ENCODE results near the gene LIPC.

- no peak for TF ChIP-seq EZH2phosphoT487 (IDR thresholded peaks at IDR 0.05; ENCODE audit: unreplicated experiment)
- no peak for TF ChIP-seq REST (IDR thresholded peaks at IDR 0.05; ENCODE audit: unreplicated experiment)
- TF ChIP-seq POLR2AphosphoS5 (IDR thresholded peaks at IDR 0.05; ENCODE audit: low read depth): no peak
- TF ChIP-seq, protein P1, sequence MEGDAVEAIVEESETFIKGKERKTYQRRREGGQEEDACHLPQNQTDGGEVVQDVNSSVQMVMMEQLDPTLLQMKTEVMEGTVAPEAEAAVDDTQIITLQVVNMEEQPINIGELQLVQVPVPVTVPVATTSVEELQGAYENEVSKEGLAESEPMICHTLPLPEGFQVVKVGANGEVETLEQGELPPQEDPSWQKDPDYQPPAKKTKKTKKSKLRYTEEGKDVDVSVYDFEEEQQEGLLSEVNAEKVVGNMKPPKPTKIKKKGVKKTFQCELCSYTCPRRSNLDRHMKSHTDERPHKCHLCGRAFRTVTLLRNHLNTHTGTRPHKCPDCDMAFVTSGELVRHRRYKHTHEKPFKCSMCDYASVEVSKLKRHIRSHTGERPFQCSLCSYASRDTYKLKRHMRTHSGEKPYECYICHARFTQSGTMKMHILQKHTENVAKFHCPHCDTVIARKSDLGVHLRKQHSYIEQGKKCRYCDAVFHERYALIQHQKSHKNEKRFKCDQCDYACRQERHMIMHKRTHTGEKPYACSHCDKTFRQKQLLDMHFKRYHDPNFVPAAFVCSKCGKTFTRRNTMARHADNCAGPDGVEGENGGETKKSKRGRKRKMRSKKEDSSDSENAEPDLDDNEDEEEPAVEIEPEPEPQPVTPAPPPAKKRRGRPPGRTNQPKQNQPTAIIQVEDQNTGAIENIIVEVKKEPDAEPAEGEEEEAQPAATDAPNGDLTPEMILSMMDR (conservative IDR thresholded peaks at IDR 0.05; ENCODE audit: low read depth in 2 of 2): no peak
- TF ChIP-seq EZH2 (IDR thresholded peaks at IDR 0.05; ENCODE audit: low read depth, unreplicated experiment): no peak
Observed at GRCh38 chr15:58529041-58529440, 97.2 kb downstream of the LIPC start.
